HG03280 (cell line): ENCODE measurements around the gene HMGCL.
"Not testable (repeated sequence)": the region's sequence is repeated elsewhere in the genome, so short reads cannot be mapped to it uniquely, and the experiment has no call there.

ENCODE experiments used
- ATAC-seq: cut with Tn5 transposase; IDR thresholded peaks from one replicate; pipeline ENCODE4 v1.9.1; 2021; ENCODE audit warnings: mild to moderate bottlenecking, moderate library complexity; ENCODE audit not compliant: unreplicated experiment

HMGCL gene

GRCh38 chr1:23825076-23825761 is at the start of gene HMGCL:
Gene HMGCL (minus strand): TSS chr1:23825429. CDS start chr1:23825415, 14 bp downstream.
- ATAC-seq, result peak; percentile 88

- no peak for ATAC-seq
These were observed 47.2 kb upstream of the HMGCL start for GRCh38 chr1:23872421-23872820.

- ATAC-seq, result no peak
These were observed 43.8 kb upstream of the HMGCL start for GRCh38 chr1:23869051-23869450.

GRCh38 chr1:23868557-23869016 is 43.4 kb upstream of the HMGCL start:
- peak; percentile 7 for ATAC-seq

- peak; percentile 91 for ATAC-seq
These were observed 42.8 kb upstream of the HMGCL start, which contains the start of gene FUCA1 for GRCh38 chr1:23867895-23868556. Gene FUCA1 (minus strand): TSS chr1:23868290. CDS start chr1:23868286, 4 bp downstream.

GRCh38 chr1:23867542-23867894 is 42.3 kb upstream of the HMGCL start:
- no peak for ATAC-seq

- no peak for ATAC-seq
These were observed 40.3 kb upstream of the HMGCL start for GRCh38 chr1:23865543-23865930.

- ATAC-seq, result no peak
These were observed 39.7 kb upstream of the HMGCL start for GRCh38 chr1:23864801-23865542.

GRCh38 chr1:23862640-23863039 is 37.4 kb upstream of the HMGCL start:
- no peak for ATAC-seq

GRCh38 chr1:23854568-23854967 is 29.3 kb upstream of the HMGCL start:
- ATAC-seq, result no peak

- ATAC-seq, result not testable (repeated sequence)
These were observed 27.9 kb upstream of the HMGCL start for GRCh38 chr1:23853124-23853523.

- not testable (repeated sequence) for ATAC-seq
These were observed 26.2 kb upstream of the HMGCL start for GRCh38 chr1:23851406-23851805.

- no peak for ATAC-seq
These were observed 23.7 kb upstream of the HMGCL start for GRCh38 chr1:23848673-23849616.

- ATAC-seq, result not testable (repeated sequence)
These were observed 22.4 kb upstream of the HMGCL start for GRCh38 chr1:23847482-23848095.

- ATAC-seq, result no peak
These were observed 19.9 kb upstream of the HMGCL start for GRCh38 chr1:23845163-23845562.

GRCh38 chr1:23843644-23844043 is 18.4 kb upstream of the HMGCL start:
- no peak for ATAC-seq

- ATAC-seq, result peak; percentile 85
These were observed 13.2 kb upstream of the HMGCL start for GRCh38 chr1:23838401-23838866.

- ATAC-seq, result no peak
These were observed 12.7 kb upstream of the HMGCL start for GRCh38 chr1:23837908-23838307.

GRCh38 chr1:23836037-23836436 is 10.8 kb upstream of the HMGCL start:
- ATAC-seq, result no peak

- not testable (repeated sequence) for ATAC-seq
These were observed 8.9 kb upstream of the HMGCL start for GRCh38 chr1:23834156-23834555.
